ENCODE measurements around the gene GALK2.

- no peak for TF ChIP-seq EZH2 (IDR thresholded peaks at IDR 0.05; ENCODE audit: borderline replicate concordance)
- TF ChIP-seq CTCF (IDR thresholded peaks at IDR 0.05; ENCODE audit: poor library complexity): no peak
- no peak for TF ChIP-seq EZH2phosphoT487 (IDR thresholded peaks at IDR 0.05; ENCODE audit: low read depth, severe bottlenecking, unreplicated experiment)
These were observed 47.4 kb upstream of the GALK2 start for GRCh38 chr15:49122541-49123062.

Data from hepatocyte (in vitro differentiated cells).